Stimulated activated effector memory CD8-positive, alpha-beta T cell treated with anti-CD3 and anti-CD28 coated beads, Interleukin-12 subunit alpha, Interleukin-12 subunit beta, amount 100 ng/mL, for 72 hours (primary cell): ENCODE results near the gene OBSCN.
"Not testable (repeated sequence)": the region's sequence is repeated elsewhere in the genome, so short reads cannot be mapped to it uniquely, and the experiment has no call there.

ENCODE experiments used
- ATAC-seq: fragments of 150-1000 bp; cut with Tn5 transposase; 2 replicates; pipeline ENCODE4 v1.10.0; 2021
- DNase-seq, 2 donors: peaks; one replicate each; pipeline ENCODE4 v3.0.0; 2021 to 2022; ENCODE audit warnings: low spot score in 2 of 2
- H3K27ac Mint-ChIP-seq: one replicate; pipeline ENCODE4 v1.8.0; 2022; ENCODE audit warnings: mild to moderate bottlenecking, mixed read lengths
- H3K36me3 Mint-ChIP-seq: one replicate; pipeline ENCODE4 v1.8.0; 2022; ENCODE audit warnings: mild to moderate bottlenecking, mixed read lengths
- H3K4me1 Mint-ChIP-seq: one replicate; pipeline ENCODE4 v1.8.0; 2022; ENCODE audit warnings: mixed read lengths
- H3K4me3 Mint-ChIP-seq: one replicate; pipeline ENCODE4 v1.8.0; 2022; ENCODE audit warnings: mild to moderate bottlenecking, mixed read lengths
- H3K9me3 Mint-ChIP-seq: one replicate; pipeline ENCODE4 v1.8.0; 2022; ENCODE audit warnings: mixed read lengths

The OBSCN gene

GRCh38 chr1:228177183-228177475 lies 30.7 kb upstream of the OBSCN start:
- Mint-ChIP-seq H3K27ac (no peak overlapping the region), H3K9me3 (no peaks in the 10 kb centered on the region), H3K36me3 (no peaks in the 10 kb centered on the region), H3K4me1 (peaks cover 15% of the 10 kb centered on the region), H3K4me3 (no peak overlapping the region)
- DNase-seq (no peak), ATAC-seq (no peak)

DNA sequence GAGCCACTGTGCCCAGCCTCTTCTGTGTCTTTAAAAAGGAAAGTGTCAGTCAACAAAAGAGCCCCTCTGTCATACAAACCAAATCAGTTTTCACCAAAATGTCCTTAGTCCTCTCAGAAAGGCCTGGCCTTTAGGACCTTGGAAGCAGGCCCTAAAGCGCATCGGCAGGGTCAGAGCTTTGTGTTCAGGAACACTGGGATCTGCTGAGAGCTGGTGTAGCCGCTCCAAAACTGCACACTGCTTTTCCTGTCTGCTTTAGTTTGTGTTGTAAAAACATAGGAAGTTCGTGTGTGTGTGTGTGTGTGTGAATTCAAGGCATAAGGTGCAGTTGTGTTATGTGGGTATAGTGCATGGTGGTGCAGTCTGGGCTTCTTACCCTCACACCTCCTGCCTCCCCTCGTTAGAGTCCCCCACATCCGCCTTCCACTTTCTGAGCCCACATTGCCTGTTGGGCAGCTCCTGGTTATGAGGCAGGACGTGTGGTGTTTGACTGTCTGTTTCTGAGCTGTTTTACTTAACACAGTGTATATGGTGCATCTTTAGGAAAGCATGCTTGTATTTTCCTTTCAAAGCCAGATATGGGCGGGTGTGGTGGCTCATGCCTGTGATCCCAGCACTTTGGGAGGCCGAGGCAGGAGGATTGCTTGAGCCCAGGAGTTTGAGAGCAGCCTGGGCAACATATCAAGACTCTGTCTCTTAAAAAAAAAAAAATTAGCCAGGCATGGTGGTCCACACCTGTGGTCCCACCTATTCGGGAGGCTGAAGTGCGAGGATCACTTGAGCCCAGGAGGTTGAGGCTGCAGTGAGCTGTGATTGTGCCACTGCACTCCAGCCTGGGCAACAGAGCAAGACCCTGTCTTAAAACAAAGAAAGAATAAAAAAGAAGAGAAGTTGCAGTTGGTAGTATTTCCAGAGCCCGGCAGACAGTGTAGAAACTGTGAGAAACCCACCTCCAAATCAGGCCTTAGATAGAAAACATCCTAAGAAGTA lies 29.8 kb upstream of the OBSCN start:
- ATAC-seq: no peak

DNA sequence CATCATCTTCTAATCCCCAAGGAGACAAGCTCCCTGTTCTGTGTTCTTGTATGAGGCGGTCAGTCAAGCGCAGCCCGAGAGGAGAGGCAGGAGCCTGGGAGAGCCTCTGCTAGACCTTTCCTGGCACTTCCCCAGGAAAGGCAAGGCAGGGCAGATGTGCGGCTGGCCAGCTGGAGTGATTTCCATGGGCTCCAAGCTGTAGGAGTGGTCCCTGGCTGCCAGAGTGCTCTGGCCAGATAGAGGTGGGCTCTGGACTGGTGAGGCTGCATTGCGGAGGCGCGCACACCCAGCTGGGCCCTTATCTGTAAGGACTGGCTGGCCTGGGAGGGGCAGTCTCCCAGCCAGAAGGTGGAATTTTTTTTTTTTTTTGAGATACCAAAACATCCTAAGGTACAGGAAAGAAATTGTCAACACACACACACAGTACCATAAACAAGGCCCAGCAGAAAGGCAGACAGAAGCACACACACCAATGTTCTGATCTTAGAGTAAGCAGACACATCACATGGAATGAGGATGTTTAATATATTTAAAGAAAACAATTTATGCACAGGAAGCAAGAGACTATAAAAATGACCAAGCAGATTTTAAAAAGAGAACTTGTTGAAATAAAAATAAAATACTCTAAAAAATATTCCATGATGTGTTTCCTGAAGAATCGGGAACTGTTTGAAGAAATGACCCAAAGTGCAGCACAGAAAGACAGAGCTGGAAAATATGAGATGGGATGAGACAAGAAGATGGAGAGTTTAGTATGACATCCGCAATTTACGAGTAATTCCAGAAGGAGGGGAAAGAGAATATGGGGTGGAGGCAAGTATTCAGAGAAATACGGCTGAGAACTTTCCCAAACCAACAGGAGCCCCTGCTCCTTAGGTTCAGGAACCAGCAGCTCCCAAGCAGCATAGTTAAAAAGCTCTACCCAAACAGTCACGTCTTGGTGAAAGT lies 28.8 kb upstream of the OBSCN start:
- H3K27ac Mint-ChIP-seq: peak overlapping the region; percentile 27

More for the DNA sequence above, 29.8 kb upstream of the OBSCN start:
- H3K36me3 Mint-ChIP-seq: no peaks in the 10 kb centered on the region
- peaks cover 7% of the 10 kb centered on the region for H3K4me1 Mint-ChIP-seq
- H3K9me3 Mint-ChIP-seq: no peaks in the 10 kb centered on the region
- H3K27ac Mint-ChIP-seq: peak overlapping the region; percentile 27
- H3K4me3 Mint-ChIP-seq: no peak overlapping the region
- DNase-seq: no peak

DNA sequence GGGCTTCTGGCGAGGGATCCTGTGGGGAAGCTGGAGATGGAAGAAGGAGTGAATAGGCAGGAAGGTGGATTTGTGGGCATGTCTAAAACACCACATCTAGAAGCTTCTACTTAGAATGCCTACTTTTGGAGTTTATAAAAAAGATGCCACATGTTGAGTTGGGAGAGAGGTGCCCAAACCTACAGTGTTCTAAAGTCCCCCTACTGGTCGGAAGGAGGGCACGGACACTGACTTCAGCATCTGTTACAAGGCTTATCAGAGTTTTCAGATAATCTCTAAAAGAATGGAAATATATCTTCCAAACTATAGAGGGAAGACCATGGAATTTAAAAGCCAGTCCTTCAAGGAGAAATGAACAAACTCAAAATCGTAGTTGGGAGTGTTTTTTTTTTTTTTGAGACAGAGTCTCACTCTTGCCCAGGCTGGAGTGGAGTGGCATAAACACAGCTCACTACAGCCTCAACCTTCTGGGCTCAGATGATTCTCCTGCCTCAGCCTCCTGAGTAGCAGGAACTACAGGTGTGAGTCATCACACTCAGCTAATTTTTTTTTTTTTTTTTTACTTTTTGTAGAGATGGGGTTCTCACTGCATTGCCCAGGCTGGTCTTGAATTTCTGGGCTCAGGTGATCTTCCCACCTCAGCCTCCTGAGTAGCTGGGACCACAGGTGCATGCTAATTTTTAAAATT lies 27.4 kb upstream of the OBSCN start:
- ATAC-seq: no peak
- peaks cover 10% of the 10 kb centered on the region for H3K4me1 Mint-ChIP-seq
- no peaks in the 10 kb centered on the region for H3K36me3 Mint-ChIP-seq
- H3K27ac Mint-ChIP-seq: no peak overlapping the region
- H3K9me3 Mint-ChIP-seq: no peaks in the 10 kb centered on the region
- no peak for DNase-seq
- no peak overlapping the region for H3K4me3 Mint-ChIP-seq

More for the DNA sequence above, 28.8 kb upstream of the OBSCN start:
- Mint-ChIP-seq H3K4me3 (no peak overlapping the region), H3K9me3 (no peaks in the 10 kb centered on the region), H3K4me1 (peaks cover 6% of the 10 kb centered on the region), H3K36me3 (no peaks in the 10 kb centered on the region)
- ATAC-seq (no peak), DNase-seq (no peak)

DNA sequence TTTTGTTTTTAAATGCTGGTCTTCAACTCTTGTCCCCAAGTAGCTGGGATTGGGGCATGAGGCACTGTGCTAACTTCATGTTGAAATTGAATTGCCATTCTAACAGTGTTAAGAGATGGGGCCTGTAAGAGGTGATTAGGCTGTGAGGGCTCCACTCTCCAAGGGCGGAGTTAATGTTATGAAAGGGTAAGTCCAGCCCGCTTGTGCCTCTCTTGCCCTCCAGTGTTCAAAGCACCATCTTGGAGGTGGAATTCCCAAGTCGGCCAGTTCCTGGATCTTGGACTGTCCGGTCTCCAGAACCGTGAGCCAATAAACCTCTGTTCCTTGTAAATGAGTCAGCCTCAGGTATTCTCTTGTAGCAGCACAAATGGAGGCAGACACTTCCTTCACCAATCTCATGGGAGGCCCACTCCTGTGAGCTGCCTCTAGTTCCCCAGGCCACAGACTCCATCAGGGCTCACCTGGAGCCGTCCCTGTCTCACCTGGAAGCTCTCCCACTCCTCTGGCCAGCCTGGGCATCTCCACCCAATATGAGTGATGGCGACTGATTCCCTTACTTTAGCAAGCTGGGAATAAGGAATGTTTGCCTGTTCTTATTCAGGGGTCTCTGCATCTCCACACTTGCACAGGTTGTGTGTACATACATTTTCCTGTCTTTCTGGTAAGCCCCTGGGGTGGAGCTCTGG lies 26.7 kb upstream of the OBSCN start:
- no peak for ATAC-seq
- peaks cover 17% of the 10 kb centered on the region for H3K4me1 Mint-ChIP-seq

GRCh38 chr1:228181645-228182034 lies 26.2 kb upstream of the OBSCN start:
- H3K27ac Mint-ChIP-seq: peak overlapping the region; percentile 40

More for the DNA sequence above, 26.7 kb upstream of the OBSCN start:
- no peak for DNase-seq
- no peaks in the 10 kb centered on the region for H3K36me3 Mint-ChIP-seq
- H3K9me3 Mint-ChIP-seq: no peaks in the 10 kb centered on the region
- no peak overlapping the region for H3K4me3 Mint-ChIP-seq
- no peak overlapping the region for H3K27ac Mint-ChIP-seq

DNA sequence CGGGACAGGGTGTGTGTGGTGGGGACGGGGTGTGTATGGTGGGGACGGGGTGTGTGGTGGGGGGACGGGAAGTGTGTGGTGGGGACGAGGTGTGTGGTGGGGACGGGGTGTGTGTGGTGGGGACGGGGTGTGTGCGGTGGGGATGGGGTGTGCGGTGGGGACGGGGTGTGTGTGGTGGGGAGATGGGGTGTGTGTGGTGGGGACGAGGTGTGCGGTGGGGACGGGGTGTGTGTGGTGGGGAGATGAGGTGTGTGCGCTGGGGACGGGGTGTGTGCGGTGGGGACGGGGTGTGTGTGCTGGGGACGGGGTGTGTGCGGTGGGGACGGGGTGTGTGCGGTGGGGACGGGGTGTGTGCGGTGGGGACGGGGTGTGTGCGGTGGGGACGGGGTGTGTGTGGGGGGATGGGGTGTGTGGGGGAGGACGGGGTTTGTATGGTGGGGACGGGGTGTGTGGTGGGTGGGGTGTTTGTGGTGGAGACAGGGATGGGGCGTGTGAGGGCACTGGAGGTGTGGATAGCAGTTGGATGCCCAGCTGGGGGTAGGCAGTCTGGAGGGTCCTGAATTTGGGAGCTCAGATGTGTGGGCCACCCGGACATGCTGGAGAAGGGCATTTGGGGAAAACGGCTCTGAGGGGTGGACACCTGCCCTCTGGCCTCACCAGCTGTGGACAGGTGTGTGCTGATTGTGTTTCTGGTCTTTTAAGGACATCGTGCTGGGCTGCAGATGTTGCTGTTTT lies 25.4 kb upstream of the OBSCN start:
- no peaks in the 10 kb centered on the region for H3K36me3 Mint-ChIP-seq
- peaks cover 19% of the 10 kb centered on the region for H3K4me1 Mint-ChIP-seq
- H3K27ac Mint-ChIP-seq: peak overlapping the region; percentile 40
- H3K9me3 Mint-ChIP-seq: no peaks in the 10 kb centered on the region
- H3K4me3 Mint-ChIP-seq: no peak overlapping the region
- no peak for DNase-seq
- ATAC-seq: no peak

More at GRCh38 chr1:228181645-228182034, 26.2 kb upstream of the OBSCN start:
- no peaks in the 10 kb centered on the region for H3K9me3 Mint-ChIP-seq
- no peak for DNase-seq
- H3K4me1 Mint-ChIP-seq: peaks cover 19% of the 10 kb centered on the region
- no peaks in the 10 kb centered on the region for H3K36me3 Mint-ChIP-seq
- ATAC-seq: no peak
- H3K4me3 Mint-ChIP-seq: no peak overlapping the region

GRCh38 chr1:228184152-228184551 lies 23.7 kb upstream of the OBSCN start:
- H3K36me3 Mint-ChIP-seq: no peaks in the 10 kb centered on the region
- H3K4me1 Mint-ChIP-seq: peaks cover 19% of the 10 kb centered on the region
- no peak for ATAC-seq
- no peak overlapping the region for H3K4me3 Mint-ChIP-seq
- DNase-seq: no peak
- no peaks in the 10 kb centered on the region for H3K9me3 Mint-ChIP-seq
- no peak overlapping the region for H3K27ac Mint-ChIP-seq

DNA sequence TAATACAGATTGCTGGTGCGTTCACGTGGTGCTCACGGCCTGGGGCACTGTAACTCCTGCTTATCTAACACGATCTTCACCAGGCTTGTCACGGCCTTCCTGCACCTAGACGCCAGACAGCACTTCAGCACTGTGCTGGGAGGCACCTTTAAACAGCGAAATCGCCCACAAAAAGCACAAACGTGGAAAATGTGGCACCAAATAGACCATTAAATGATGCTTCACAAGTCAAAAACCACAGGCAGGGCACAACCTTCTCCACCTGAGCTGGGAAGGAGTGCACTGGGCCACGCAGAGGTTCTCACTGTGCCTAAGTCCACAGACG lies 22.2 kb upstream of the OBSCN start:
- no peak overlapping the region for H3K4me3 Mint-ChIP-seq
- H3K27ac Mint-ChIP-seq: peak overlapping the region; percentile 10
- ATAC-seq (peak; percentile 90), DNase-seq (no peak)
- H3K9me3 Mint-ChIP-seq: no peaks in the 10 kb centered on the region
- no peaks in the 10 kb centered on the region for H3K36me3 Mint-ChIP-seq
- H3K4me1 Mint-ChIP-seq: peaks cover 19% of the 10 kb centered on the region

- not testable (repeated sequence) for H3K9me3 Mint-ChIP-seq, H3K36me3 Mint-ChIP-seq, H3K27ac Mint-ChIP-seq, DNase-seq, ATAC-seq, H3K4me3 Mint-ChIP-seq
- peaks cover 13% of the 10 kb centered on the region for H3K4me1 Mint-ChIP-seq
Observed at GRCh38 chr1:228188249-228188648, 19.6 kb upstream of the OBSCN start.

GRCh38 chr1:228190182-228190581 lies 17.7 kb upstream of the OBSCN start:
- Mint-ChIP-seq H3K4me3 (no peak overlapping the region), H3K36me3 (no peaks in the 10 kb centered on the region), H3K4me1 (peaks cover 11% of the 10 kb centered on the region), H3K27ac (peak overlapping the region; percentile 60), H3K9me3 (no peaks in the 10 kb centered on the region)
- DNase-seq (no peak), ATAC-seq (no peak)

GRCh38 chr1:228190778-228191177 lies 17.1 kb upstream of the OBSCN start:
- Mint-ChIP-seq H3K36me3 (no peaks in the 10 kb centered on the region), H3K9me3 (no peaks in the 10 kb centered on the region), H3K4me3 (no peak overlapping the region), H3K4me1 (peaks cover 5% of the 10 kb centered on the region), H3K27ac (no peak overlapping the region)
- no peak for DNase-seq
- no peak for ATAC-seq

- Mint-ChIP-seq H3K4me1 (no peaks in the 10 kb centered on the region), H3K9me3 (peaks cover 5% of the 10 kb centered on the region), H3K27ac (no peak overlapping the region), H3K4me3 (no peak overlapping the region), H3K36me3 (no peaks in the 10 kb centered on the region)
- DNase-seq: no peak
- no peak for ATAC-seq
Observed at GRCh38 chr1:228194436-228194835, 13.4 kb upstream of the OBSCN start.
